ENCODE data around the gene ZNF711. TPM values are rescaled to one million over a fixed set of nuclear protein-coding genes. Genes with fewer than 3 reads are reported as not detected.

ZNF711 gene
- total RNA-seq (2021; ENCODE audit: unreplicated experiment) (3.1 TPM), Bru-seq, nascent RNA (percentile 52 among the genes with signal in this experiment), BruChase-seq, experiment 1, labeled RNA remaining after a 2-hour chase (percentile 54 among the genes with signal in this experiment), BruChase-seq, experiment 2, labeled RNA remaining after a 6-hour chase (percentile 57 among the genes with signal in this experiment)
- 0.85 TPM for polyA plus RNA-seq (2012; ENCODE audit: insufficient read length)
- long read RNA-seq, full-length matches to known transcripts, result 6 of 10 reads
- long read RNA-seq, partial matches to known transcripts, result 0 of 10 reads
- long read RNA-seq, other reads (novel, unspliced or antisense), result 4 of 10 reads

DNA sequence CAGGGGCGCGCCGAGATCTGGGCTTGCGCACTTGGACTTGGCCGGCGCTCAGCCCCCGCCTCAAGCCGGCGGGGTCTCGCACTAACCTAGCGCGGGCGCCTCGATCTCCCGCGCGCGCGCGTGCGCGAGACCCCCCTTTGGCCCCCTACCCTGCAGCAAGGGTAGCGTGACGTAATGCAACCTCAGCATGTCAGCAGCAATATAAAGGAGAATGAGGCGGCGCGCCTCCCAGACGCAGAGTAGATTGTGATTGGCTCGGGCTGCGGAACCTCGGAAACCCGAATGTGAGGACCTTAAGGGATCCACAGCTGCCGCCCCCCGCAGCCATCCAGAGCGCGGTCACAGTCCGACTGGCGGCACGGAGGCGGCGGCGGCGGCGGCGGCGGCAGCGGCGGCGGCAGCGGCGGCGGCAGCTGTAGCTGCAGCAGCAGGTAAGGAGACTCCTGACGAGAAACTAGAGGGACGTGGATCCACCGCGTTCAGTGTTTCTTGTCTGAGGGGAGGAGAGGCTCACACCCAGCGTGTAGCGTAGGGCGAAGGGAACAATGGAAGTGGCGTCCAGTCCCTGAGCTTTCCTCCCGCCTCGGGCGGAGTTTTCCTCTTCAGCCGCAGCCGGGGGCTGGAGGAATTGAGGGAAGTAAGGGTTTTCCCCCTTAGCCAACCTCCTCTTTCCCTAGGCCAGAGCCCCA, at the start of gene ZNF711, which contains the start of gene SATL1:
ZNF711 (plus strand) TSS at position 231 of the 689 bp plus-strand sequence. CDS start 3,582 bp downstream, outside the sequence.
SATL1 (minus strand) TSS at position 19 of the 689 bp plus-strand sequence. CDS start 134,811 bp downstream, outside the sequence.
- in situ Hi-C loops (cut with HindIII; ENCODE audit: low pct_unique_long_range_greater_than_20kb, low sequenced_read_pairs), result no loop called here
- ChIA-PET POLR2A (no interaction called here), CTCF (no interaction called here)

GRCh38 chrX:85196319-85196718, 47.5 kb upstream of the ZNF711 start:
- DNase-seq (ENCODE audit: low read depth, low spot score) (no peak), ATAC-seq (no peak)
- BruUV-seq (replicated peaks), result no TSS peak
- ChIA-PET CTCF (no interaction called here), POLR2A (no interaction called here)
- Histone ChIP-seq H3K27me3 (ENCODE audit: control insufficient read depth, insufficient read depth, low read length) (no peaks in the 10 kb centered on the region), H3K36me3 (ENCODE audit: control insufficient read depth, insufficient read depth, low read length) (no peaks in the 10 kb centered on the region), H3K4me3 (ENCODE audit: low read depth in 2 of 2, low read length in 2 of 2) (no peak overlapping the region), H3K4me1 (ENCODE audit: control insufficient read depth, insufficient read depth, low read length) (no peaks in the 10 kb centered on the region), H3K9me3 (ENCODE audit: control insufficient read depth, insufficient read depth, low read depth, low read length) (no peaks in the 10 kb centered on the region), H3K27ac (ENCODE audit: low read length) (no peak overlapping the region)
- in situ Hi-C loops (cut with HindIII; ENCODE audit: low pct_unique_long_range_greater_than_20kb, low sequenced_read_pairs) (no loop called here), intact Hi-C loops (cut with micrococcal nuclease; ENCODE audit: unreplicated experiment) (no loop called here)
- TF ChIP-seq, protein P1, sequence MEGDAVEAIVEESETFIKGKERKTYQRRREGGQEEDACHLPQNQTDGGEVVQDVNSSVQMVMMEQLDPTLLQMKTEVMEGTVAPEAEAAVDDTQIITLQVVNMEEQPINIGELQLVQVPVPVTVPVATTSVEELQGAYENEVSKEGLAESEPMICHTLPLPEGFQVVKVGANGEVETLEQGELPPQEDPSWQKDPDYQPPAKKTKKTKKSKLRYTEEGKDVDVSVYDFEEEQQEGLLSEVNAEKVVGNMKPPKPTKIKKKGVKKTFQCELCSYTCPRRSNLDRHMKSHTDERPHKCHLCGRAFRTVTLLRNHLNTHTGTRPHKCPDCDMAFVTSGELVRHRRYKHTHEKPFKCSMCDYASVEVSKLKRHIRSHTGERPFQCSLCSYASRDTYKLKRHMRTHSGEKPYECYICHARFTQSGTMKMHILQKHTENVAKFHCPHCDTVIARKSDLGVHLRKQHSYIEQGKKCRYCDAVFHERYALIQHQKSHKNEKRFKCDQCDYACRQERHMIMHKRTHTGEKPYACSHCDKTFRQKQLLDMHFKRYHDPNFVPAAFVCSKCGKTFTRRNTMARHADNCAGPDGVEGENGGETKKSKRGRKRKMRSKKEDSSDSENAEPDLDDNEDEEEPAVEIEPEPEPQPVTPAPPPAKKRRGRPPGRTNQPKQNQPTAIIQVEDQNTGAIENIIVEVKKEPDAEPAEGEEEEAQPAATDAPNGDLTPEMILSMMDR (IDR thresholded peaks at IDR 0.05), result no peak
- TF ChIP-seq TCF7L2 (IDR thresholded peaks at IDR 0.05; ENCODE audit: low read depth, low read length), result no peak

More for the DNA sequence above, at the start of gene ZNF711, which contains the start of gene SATL1:
- peak within 1 kb of the TSS; percentile 62 to 83 for H3K4me3 ChIP-seq (ENCODE audit: low read depth in 2 of 2, low read length in 2 of 2)
- H3K27ac ChIP-seq (ENCODE audit: low read length), result 0 out of 2 replicates have a peak within 1 kb of the TSS, but pooled peaks have one; percentile 17
- DNase-seq (ENCODE audit: low read depth, low spot score) (no peak), ATAC-seq (peak; percentile 86)
- BruUV-seq (replicated peaks), result no TSS peak
- H3K36me3 ChIP-seq (ENCODE audit: control insufficient read depth, insufficient read depth, low read length), result no peaks in the 10 kb centered on the region; the same call in 1 of the 2 replicates
- TF ChIP-seq, protein P1 (IDR thresholded peaks at IDR 0.05), result no peak
- TF ChIP-seq TCF7L2 (IDR thresholded peaks at IDR 0.05; ENCODE audit: low read depth, low read length), result no peak
- TF ChIP-seq, protein P2, sequence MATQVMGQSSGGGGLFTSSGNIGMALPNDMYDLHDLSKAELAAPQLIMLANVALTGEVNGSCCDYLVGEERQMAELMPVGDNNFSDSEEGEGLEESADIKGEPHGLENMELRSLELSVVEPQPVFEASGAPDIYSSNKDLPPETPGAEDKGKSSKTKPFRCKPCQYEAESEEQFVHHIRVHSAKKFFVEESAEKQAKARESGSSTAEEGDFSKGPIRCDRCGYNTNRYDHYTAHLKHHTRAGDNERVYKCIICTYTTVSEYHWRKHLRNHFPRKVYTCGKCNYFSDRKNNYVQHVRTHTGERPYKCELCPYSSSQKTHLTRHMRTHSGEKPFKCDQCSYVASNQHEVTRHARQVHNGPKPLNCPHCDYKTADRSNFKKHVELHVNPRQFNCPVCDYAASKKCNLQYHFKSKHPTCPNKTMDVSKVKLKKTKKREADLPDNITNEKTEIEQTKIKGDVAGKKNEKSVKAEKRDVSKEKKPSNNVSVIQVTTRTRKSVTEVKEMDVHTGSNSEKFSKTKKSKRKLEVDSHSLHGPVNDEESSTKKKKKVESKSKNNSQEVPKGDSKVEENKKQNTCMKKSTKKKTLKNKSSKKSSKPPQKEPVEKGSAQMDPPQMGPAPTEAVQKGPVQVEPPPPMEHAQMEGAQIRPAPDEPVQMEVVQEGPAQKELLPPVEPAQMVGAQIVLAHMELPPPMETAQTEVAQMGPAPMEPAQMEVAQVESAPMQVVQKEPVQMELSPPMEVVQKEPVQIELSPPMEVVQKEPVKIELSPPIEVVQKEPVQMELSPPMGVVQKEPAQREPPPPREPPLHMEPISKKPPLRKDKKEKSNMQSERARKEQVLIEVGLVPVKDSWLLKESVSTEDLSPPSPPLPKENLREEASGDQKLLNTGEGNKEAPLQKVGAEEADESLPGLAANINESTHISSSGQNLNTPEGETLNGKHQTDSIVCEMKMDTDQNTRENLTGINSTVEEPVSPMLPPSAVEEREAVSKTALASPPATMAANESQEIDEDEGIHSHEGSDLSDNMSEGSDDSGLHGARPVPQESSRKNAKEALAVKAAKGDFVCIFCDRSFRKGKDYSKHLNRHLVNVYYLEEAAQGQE (IDR thresholded peaks at IDR 0.05; ENCODE audit: insufficient read depth in 1 of 2, low read depth in 2 of 2, low read length in 1 of 2), result no peak
- intact Hi-C loops (cut with micrococcal nuclease; ENCODE audit: unreplicated experiment), result no loop called here
- no peaks in the 10 kb centered on the region for H3K4me1 ChIP-seq (ENCODE audit: control insufficient read depth, insufficient read depth, low read length)
- H3K9me3 ChIP-seq (ENCODE audit: control insufficient read depth, insufficient read depth, low read depth, low read length), result no peaks in the 10 kb centered on the region
- H3K27me3 ChIP-seq (ENCODE audit: control insufficient read depth, insufficient read depth, low read length), result no peaks in the 10 kb centered on the region
